Activated CD4-positive, alpha-beta memory T cell treated with anti-CD3 and anti-CD28 coated beads for 36 hours (primary cell): Measurements from ENCODE around the gene FLCN. TPM values are rescaled to one million over a fixed set of nuclear protein-coding genes. Genes with fewer than 3 reads are reported as not detected.
A peak's percentile ranks its signal among the peaks of the same experiment; 100 is the strongest.

Experiments used
- CTCF ChIA-PET: fragments of 350-600 bp; sonication (Branson Sonifier 250); formaldehyde crosslinking; loops from one replicate; lab custom pipeline; 2021; ENCODE audit warnings: antibody characterized with exemption, inconsistent platforms; lab: Charles Lee
- POLR2A ChIA-PET: fragments of 350-600 bp; sonication (Branson Sonifier 250); formaldehyde crosslinking; loops from one replicate; lab custom pipeline; 2021; ENCODE audit warnings: antibody characterized with exemption; lab: Charles Lee
- DNase-seq: peaks from one replicate; pipeline ENCODE4 v3.0.0-alpha.2; 2020
- H3K27ac Mint-ChIP-seq: one replicate; pipeline ENCODE4 v1.8.0; 2021; ENCODE audit warnings: mixed read lengths
- H3K27me3 Mint-ChIP-seq: one replicate; pipeline ENCODE4 v1.8.0; 2021; ENCODE audit warnings: mixed read lengths
- H3K36me3 Mint-ChIP-seq: one replicate; pipeline ENCODE4 v1.8.0; 2021; ENCODE audit warnings: mixed read lengths
- H3K4me1 Mint-ChIP-seq: one replicate; pipeline ENCODE4 v1.8.0; 2021; ENCODE audit warnings: low read depth, mixed read lengths
- H3K4me3 Mint-ChIP-seq: one replicate; pipeline ENCODE4 v1.8.0; 2021; ENCODE audit warnings: mild to moderate bottlenecking, mixed read lengths
- H3K9me3 Mint-ChIP-seq: one replicate; pipeline ENCODE4 v1.8.0; 2021; ENCODE audit warnings: mixed read lengths
- intact Hi-C: fragments of 100-400 bp; cut with micrococcal nuclease; formaldehyde crosslinking; loops from one replicate; pipeline ENCODE4 v1.15.1; 2023
- total RNA-seq, 2 experiments: library from RNA; stranded (reverse); gene quantifications; one replicate each; pipeline ENCODE4 v1.2.3, GENCODE V29; 2021

Gene FLCN
- total RNA-seq, 2 experiments from 2014 or later = 24.0 to 24.6 TPM

- no peak overlapping the region for H3K4me3 Mint-ChIP-seq
- POLR2A ChIA-PET = no interaction called here
- no peak for DNase-seq
- no peak overlapping the region for H3K27ac Mint-ChIP-seq
- no peaks in the 10 kb centered on the region for H3K9me3 Mint-ChIP-seq
- intact Hi-C loops = no loop called here
- H3K36me3 Mint-ChIP-seq = peaks cover 39% of the 10 kb centered on the region
- CTCF ChIA-PET = no interaction called here
- H3K4me1 Mint-ChIP-seq = no peaks in the 10 kb centered on the region
- no peaks in the 10 kb centered on the region for H3K27me3 Mint-ChIP-seq
Observed at GRCh38 chr17:17221329-17221728, 15.6 kb downstream of the FLCN start.

- no peak overlapping the region for H3K4me3 Mint-ChIP-seq
Observed at GRCh38 chr17:17220529-17220928, 16.4 kb downstream of the FLCN start.

GRCh38 chr17:17217995-17218394 lies 19.0 kb downstream of the FLCN start:
- Mint-ChIP-seq H3K27me3 (no peaks in the 10 kb centered on the region), H3K27ac (no peak overlapping the region), H3K36me3 (peaks cover 35% of the 10 kb centered on the region), H3K9me3 (no peaks in the 10 kb centered on the region), H3K4me3 (no peak overlapping the region), H3K4me1 (no peaks in the 10 kb centered on the region)
- CTCF ChIA-PET = no interaction called here
- POLR2A ChIA-PET = no interaction called here
- intact Hi-C loops = no loop called here
- DNase-seq = no peak

More at GRCh38 chr17:17220529-17220928, 16.4 kb downstream of the FLCN start:
- no peaks in the 10 kb centered on the region for H3K4me1 Mint-ChIP-seq
- no peaks in the 10 kb centered on the region for H3K27me3 Mint-ChIP-seq
- H3K27ac Mint-ChIP-seq = no peak overlapping the region
- CTCF ChIA-PET = no interaction called here
- no peaks in the 10 kb centered on the region for H3K9me3 Mint-ChIP-seq
- POLR2A ChIA-PET = interaction anchor here (1.6 kb wide), 1 partner anchor 15 kb away, joined by 3 read pairs; no protein-coding TSS in a partner anchor
- H3K36me3 Mint-ChIP-seq = peaks cover 43% of the 10 kb centered on the region
- intact Hi-C loops = no loop called here
- no peak for DNase-seq

- no peaks in the 10 kb centered on the region for H3K27me3 Mint-ChIP-seq
- ChIA-PET POLR2A (interaction anchor here (0.6 kb wide), 1 partner anchor 792 kb away, joined by 3 read pairs; no protein-coding TSS in a partner anchor), CTCF (no interaction called here)
- no peak for DNase-seq
- H3K27ac Mint-ChIP-seq = no peak overlapping the region
- H3K4me1 Mint-ChIP-seq = no peaks in the 10 kb centered on the region
- no peak overlapping the region for H3K4me3 Mint-ChIP-seq
- peaks cover 33% of the 10 kb centered on the region for H3K36me3 Mint-ChIP-seq
- intact Hi-C loops = no loop called here
- H3K9me3 Mint-ChIP-seq = no peaks in the 10 kb centered on the region
Observed at GRCh38 chr17:17216776-17217175, 20.2 kb downstream of the FLCN start.

GRCh38 chr17:17216236-17216635 lies 20.7 kb downstream of the FLCN start:
- POLR2A ChIA-PET = no interaction called here
- H3K27me3 Mint-ChIP-seq = no peaks in the 10 kb centered on the region
- peaks cover 33% of the 10 kb centered on the region for H3K36me3 Mint-ChIP-seq
- H3K27ac Mint-ChIP-seq = no peak overlapping the region
- H3K9me3 Mint-ChIP-seq = no peaks in the 10 kb centered on the region
- H3K4me1 Mint-ChIP-seq = no peaks in the 10 kb centered on the region
- no peak overlapping the region for H3K4me3 Mint-ChIP-seq
- CTCF ChIA-PET = no interaction called here
- intact Hi-C loops = no loop called here
- DNase-seq = no peak

GRCh38 chr17:17215575-17215974 lies 21.4 kb downstream of the FLCN start:
- Mint-ChIP-seq H3K36me3 (peaks cover 28% of the 10 kb centered on the region), H3K4me1 (no peaks in the 10 kb centered on the region), H3K27me3 (no peaks in the 10 kb centered on the region), H3K27ac (no peak overlapping the region), H3K9me3 (no peaks in the 10 kb centered on the region), H3K4me3 (no peak overlapping the region)
- DNase-seq = no peak
- CTCF ChIA-PET = no interaction called here
- POLR2A ChIA-PET = no interaction called here
- intact Hi-C loops = no loop called here

- no peaks in the 10 kb centered on the region for H3K27me3 Mint-ChIP-seq
- intact Hi-C loops = no loop called here
- no peaks in the 10 kb centered on the region for H3K4me1 Mint-ChIP-seq
- no peak overlapping the region for H3K27ac Mint-ChIP-seq
- no peak overlapping the region for H3K4me3 Mint-ChIP-seq
- peaks cover 23% of the 10 kb centered on the region for H3K36me3 Mint-ChIP-seq
- ChIA-PET CTCF (no interaction called here), POLR2A (no interaction called here)
- DNase-seq = no peak
- H3K9me3 Mint-ChIP-seq = no peaks in the 10 kb centered on the region
Observed at GRCh38 chr17:17214646-17215436, 22.1 kb downstream of the FLCN start.

DNA sequence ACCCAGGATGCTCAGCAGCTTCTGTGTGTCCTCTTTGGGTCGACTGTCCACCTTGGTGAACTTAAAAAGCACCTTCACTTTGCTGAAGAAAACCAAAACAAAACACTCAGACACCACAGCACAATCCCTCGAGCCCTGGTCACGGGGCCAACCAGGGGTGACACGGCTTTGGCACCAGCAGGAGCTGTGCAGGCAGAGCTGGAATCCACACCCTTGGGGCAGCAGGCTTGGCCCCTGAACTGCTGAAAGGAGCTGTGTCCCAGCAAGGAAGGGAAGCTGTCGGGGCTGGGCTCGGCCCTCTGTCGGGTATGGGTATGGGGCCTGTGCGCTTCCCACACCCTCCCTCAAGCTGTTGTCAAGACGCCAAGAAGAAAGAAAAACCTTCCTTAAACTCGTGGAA lies 23.2 kb downstream of the FLCN start:
- H3K9me3 Mint-ChIP-seq = no peaks in the 10 kb centered on the region
- H3K4me1 Mint-ChIP-seq = no peaks in the 10 kb centered on the region
- DNase-seq = no peak
- CTCF ChIA-PET = no interaction called here
- POLR2A ChIA-PET = no interaction called here
- no peak overlapping the region for H3K27ac Mint-ChIP-seq
- H3K27me3 Mint-ChIP-seq = no peaks in the 10 kb centered on the region
- no peak overlapping the region for H3K4me3 Mint-ChIP-seq
- H3K36me3 Mint-ChIP-seq = peaks cover 20% of the 10 kb centered on the region
- intact Hi-C loops = no loop called here

DNA sequence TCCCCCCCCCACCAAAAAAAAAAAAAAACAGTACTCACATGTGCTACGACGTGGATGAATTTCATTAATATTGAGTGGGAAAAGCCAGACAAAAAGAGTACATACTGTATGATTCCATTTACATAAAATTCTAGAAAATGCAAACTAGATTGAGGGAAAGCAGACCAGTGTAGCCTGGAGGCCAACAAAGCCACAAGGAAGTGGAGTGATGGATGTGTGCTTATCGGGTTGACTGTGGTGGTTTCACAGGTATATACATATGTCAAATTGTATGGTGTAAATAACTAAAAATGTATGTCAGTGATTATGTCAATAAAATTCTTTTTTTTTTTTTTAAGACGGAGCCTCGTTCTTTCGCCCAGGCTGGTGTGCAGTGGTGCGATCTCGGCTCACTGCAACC lies 29.0 kb downstream of the FLCN start:
- ChIA-PET POLR2A (no interaction called here), CTCF (interaction anchor here (0.8 to 1.7 kb wide), 2 partner anchors 63 to 66 kb away, joined by 3 to 9 read pairs; no protein-coding TSS in a partner anchor)
- H3K36me3 Mint-ChIP-seq = peaks cover 12% of the 10 kb centered on the region
- peaks cover 22% of the 10 kb centered on the region for H3K4me1 Mint-ChIP-seq
- no peaks in the 10 kb centered on the region for H3K9me3 Mint-ChIP-seq
- intact Hi-C loops = loop anchor here (2.0 to 5.0 kb wide), 3 partner anchors 29 to 206 kb away; partner anchors contain the start of genes FLCN and MPRIP
- no peak for DNase-seq
- H3K4me3 Mint-ChIP-seq = no peak overlapping the region
- H3K27me3 Mint-ChIP-seq = no peaks in the 10 kb centered on the region
- H3K27ac Mint-ChIP-seq = no peak overlapping the region

DNA sequence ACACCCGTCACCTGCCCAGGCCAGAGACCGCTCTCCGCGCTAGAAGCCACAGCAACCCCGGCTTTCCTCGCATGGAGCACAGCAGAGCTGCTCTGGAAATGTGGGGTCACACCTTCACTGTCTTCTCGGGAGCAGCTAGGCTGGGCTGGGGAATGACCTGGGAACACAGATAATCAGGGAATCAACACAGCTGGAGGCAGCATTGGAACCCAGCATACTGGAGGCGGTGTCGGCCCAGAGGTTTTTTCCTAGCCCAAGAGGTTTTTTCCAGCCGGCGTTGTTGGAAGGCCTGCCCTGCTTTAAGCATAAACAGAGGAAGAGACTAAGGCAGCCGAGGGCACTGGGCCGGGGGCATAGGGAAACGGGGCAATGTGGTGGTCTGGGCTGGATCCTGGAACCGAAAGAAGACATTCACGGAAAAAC lies 30.0 kb downstream of the FLCN start:
- H3K4me3 Mint-ChIP-seq = peak overlapping the region; percentile 26
- no peaks in the 10 kb centered on the region for H3K9me3 Mint-ChIP-seq
- CTCF ChIA-PET = interaction anchor here (1.7 kb wide), 1 partner anchor 65 kb away, joined by 9 read pairs; no protein-coding TSS in a partner anchor
- H3K27ac Mint-ChIP-seq = no peak overlapping the region
- POLR2A ChIA-PET = no interaction called here
- H3K4me1 Mint-ChIP-seq = peaks cover 22% of the 10 kb centered on the region
- intact Hi-C loops = loop anchor here (1.0 to 5.0 kb wide), 4 partner anchors 28 to 205 kb away; partner anchors contain the start of genes FLCN and MPRIP
- H3K27me3 Mint-ChIP-seq = no peaks in the 10 kb centered on the region
- H3K36me3 Mint-ChIP-seq = peaks cover 18% of the 10 kb centered on the region
- DNase-seq = no peak

DNA sequence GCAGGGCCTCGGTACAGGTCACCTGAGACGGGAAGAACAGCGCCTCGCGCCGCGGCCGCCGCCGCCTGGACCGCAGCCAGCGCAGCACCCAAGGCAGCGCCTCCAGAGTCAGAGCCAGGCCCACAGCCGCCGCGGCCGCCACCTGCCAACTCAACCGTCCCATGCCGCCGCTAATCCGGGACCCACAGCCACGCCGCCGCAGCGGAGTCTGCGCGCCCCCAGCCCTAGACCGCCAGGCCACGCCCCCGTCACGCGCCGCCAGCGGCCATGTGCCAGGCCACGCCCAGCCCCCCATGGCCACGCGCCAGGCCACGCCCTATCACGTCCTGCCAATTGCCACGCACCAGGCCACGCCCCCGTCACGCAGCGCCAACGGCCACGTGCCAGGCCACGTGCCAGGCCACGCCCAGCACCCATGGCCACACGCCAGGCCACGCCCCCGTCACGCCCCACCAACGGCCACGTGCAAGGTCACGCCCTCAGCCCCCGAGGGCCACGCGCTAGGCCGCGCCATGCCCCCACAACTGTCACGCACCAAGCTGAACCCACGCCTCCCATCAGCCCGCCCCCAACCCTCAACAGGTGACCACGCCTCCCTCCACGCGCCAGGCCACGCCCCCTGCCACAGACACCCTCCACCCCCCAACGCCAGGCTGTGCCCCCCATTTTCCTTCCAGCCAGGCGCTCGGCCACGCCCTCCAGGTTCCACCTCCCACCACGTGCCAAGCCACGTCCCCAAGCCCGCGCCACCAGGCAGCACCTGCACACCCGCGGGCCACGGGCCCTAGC lies 30.6 kb downstream of the FLCN start, which contains the start of gene PLD6:
TSS of gene PLD6 (minus strand) at position 210 of the 789 bp plus-strand sequence. CDS start at position 163, 47 bp downstream.
- H3K4me3 Mint-ChIP-seq = peak within 1 kb of the TSS; percentile 90
- intact Hi-C loops = loop anchor here (1.0 to 5.0 kb wide), 4 partner anchors 27 to 204 kb away; partner anchors contain the start of genes FLCN and MPRIP
- peaks cover 22% of the 10 kb centered on the region for H3K4me1 Mint-ChIP-seq
- DNase-seq = peak; percentile 93
- H3K27me3 Mint-ChIP-seq = no peaks in the 10 kb centered on the region
- CTCF ChIA-PET = interaction anchor here (1.0 to 1.7 kb wide), 2 partner anchors 25 to 65 kb away, joined by 3 to 9 read pairs; no protein-coding TSS in a partner anchor
- no peaks in the 10 kb centered on the region for H3K9me3 Mint-ChIP-seq
- peak within 1 kb of the TSS; percentile 91 for H3K27ac Mint-ChIP-seq
- POLR2A ChIA-PET = interaction anchor here (1.3 kb wide), 1 partner anchor 75 kb away, joined by 4 read pairs; the partner anchor contains the start of gene COPS3
- H3K36me3 Mint-ChIP-seq = peaks cover 20% of the 10 kb centered on the region
